Measurements from ENCODE around the gene AP1B1.

GRCh38 chr22:29385748-29386147 is 2.6 kb downstream of the AP1B1 start:
- TF ChIP-seq YY1 (IDR thresholded peaks at IDR 0.05; ENCODE audit: insufficient read depth, insufficient read length) = no peak
- TF ChIP-seq ZNF274 (IDR thresholded peaks at IDR 0.05; ENCODE audit: low read depth, low read length) = no peak
- no peak for TF ChIP-seq SUZ12 (IDR thresholded peaks at IDR 0.05; ENCODE audit: extremely low read depth, insufficient read depth, insufficient read length)

Data from NT2/D1 (cell line).